Measurements from ENCODE around the gene MYOF. TPM values are rescaled to one million over a fixed set of nuclear protein-coding genes. Genes with fewer than 3 reads are reported as not detected.

The MYOF gene
- total and polyA plus RNA-seq, 2 donors (not counting 1 experiment from before 2014, with no cell fraction given), result 298 to 314 TPM

- H3K4me1 ChIP-seq (ENCODE audit: control insufficient read depth, extremely low read depth, insufficient read depth, low read length), result peaks cover 48% of the 10 kb centered on the region
- no peak overlapping the region for H3K4me3 ChIP-seq (replicated peaks in 1 of 4; ENCODE audit: control extremely low read depth in 1 of 4, insufficient read depth in 1 of 4, low read depth in 3 of 4, low read length in 4 of 4)
- no peak for TF ChIP-seq CTCF (conservative IDR thresholded peaks at IDR 0.05 in 1 of 2, IDR thresholded peaks at IDR 0.05 in 1 of 2; ENCODE audit: low read depth in 1 of 2, low read length in 2 of 2)
- no peak for TF ChIP-seq EZH2 (IDR thresholded peaks at IDR 0.05; ENCODE audit: low read length, missing control alignments)
- no peak overlapping the region for H3K9ac ChIP-seq (ENCODE audit: insufficient read depth, low read length)
- no peak overlapping the region for H2AFZ ChIP-seq (ENCODE audit: low read length)
- peaks cover 4% of the 10 kb centered on the region for H3K36me3 ChIP-seq (ENCODE audit: control insufficient read depth, insufficient read depth, low read length)
- no peaks in the 10 kb centered on the region for H3K27me3 ChIP-seq (ENCODE audit: control insufficient read depth, insufficient read depth, low read length)
- H3K9me3 ChIP-seq (ENCODE audit: control insufficient read depth, insufficient read depth, low read depth, low read length), result no peaks in the 10 kb centered on the region
- peaks cover 61% of the 10 kb centered on the region for H3K79me2 ChIP-seq (ENCODE audit: control insufficient read depth, insufficient read depth, low read length)
- H4K20me1 ChIP-seq (ENCODE audit: control insufficient read depth, extremely low read depth, insufficient read depth, low read length), result no peaks in the 10 kb centered on the region
- DNase-seq (ENCODE audit: low read depth in 2 of 2), result peak in 1 of 2 donors; percentile 51
- peak overlapping the region; percentile 99 for H3K27ac ChIP-seq (ENCODE audit: insufficient read depth, low read length)
- no peak overlapping the region for H3K4me2 ChIP-seq (ENCODE audit: extremely low read depth, insufficient read depth, low read length)
Measured at GRCh38 chr10:93434991-93435491, 47.1 kb downstream of the MYOF start.

- Histone ChIP-seq H3K4me1 (ENCODE audit: control insufficient read depth, extremely low read depth, insufficient read depth, low read length) (peaks cover 30% of the 10 kb centered on the region), H3K9ac (ENCODE audit: insufficient read depth, low read length) (no peak overlapping the region), H3K9me3 (ENCODE audit: control insufficient read depth, insufficient read depth, low read depth, low read length) (no peaks in the 10 kb centered on the region), H3K27me3 (ENCODE audit: control insufficient read depth, insufficient read depth, low read length) (no peaks in the 10 kb centered on the region), H3K4me2 (ENCODE audit: extremely low read depth, insufficient read depth, low read length) (no peak overlapping the region), H3K27ac (ENCODE audit: insufficient read depth, low read length) (peak overlapping the region; percentile 23), H3K79me2 (ENCODE audit: control insufficient read depth, insufficient read depth, low read length) (peaks cover 70% of the 10 kb centered on the region), H2AFZ (ENCODE audit: low read length) (no peak overlapping the region), H3K4me3 (replicated peaks in 1 of 4; ENCODE audit: control extremely low read depth in 1 of 4, insufficient read depth in 1 of 4, low read depth in 3 of 4, low read length in 4 of 4) (no peak overlapping the region), H3K36me3 (ENCODE audit: control insufficient read depth, insufficient read depth, low read length) (peaks cover 10% of the 10 kb centered on the region), H4K20me1 (ENCODE audit: control insufficient read depth, extremely low read depth, insufficient read depth, low read length) (no peaks in the 10 kb centered on the region)
- TF ChIP-seq CTCF (conservative IDR thresholded peaks at IDR 0.05 in 1 of 2, IDR thresholded peaks at IDR 0.05 in 1 of 2; ENCODE audit: low read depth in 1 of 2, low read length in 2 of 2) (no peak), EZH2 (IDR thresholded peaks at IDR 0.05; ENCODE audit: low read length, missing control alignments) (no peak)
- DNase-seq (ENCODE audit: low read depth in 2 of 2), result no peak
Measured at GRCh38 chr10:93431361-93431760, 50.8 kb downstream of the MYOF start.

DNA sequence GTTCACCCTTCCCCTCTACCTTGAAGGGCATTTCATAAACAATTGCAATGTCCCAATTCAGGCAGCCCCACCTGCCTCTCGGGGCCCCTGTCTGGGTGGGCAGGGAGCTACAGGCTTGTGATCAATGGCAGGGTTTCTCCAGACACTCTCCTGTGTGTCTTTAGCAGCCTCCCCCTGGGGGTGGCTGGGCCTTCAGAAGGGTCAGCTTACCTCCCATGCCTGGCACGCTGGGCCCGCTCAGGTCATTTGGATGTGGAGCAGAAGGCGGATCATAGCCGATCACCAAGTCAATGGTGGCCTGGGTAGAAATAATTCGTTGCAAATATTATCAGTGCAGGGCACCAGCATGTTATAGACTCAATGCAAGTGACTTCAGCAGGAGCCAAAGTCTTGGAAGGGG is 56.3 kb downstream of the MYOF start:
- H3K4me3 ChIP-seq (replicated peaks in 1 of 4; ENCODE audit: control extremely low read depth in 1 of 4, insufficient read depth in 1 of 4, low read depth in 3 of 4, low read length in 4 of 4), result no peak overlapping the region
- H3K4me2 ChIP-seq (ENCODE audit: extremely low read depth, insufficient read depth, low read length), result no peak overlapping the region
- H3K79me2 ChIP-seq (ENCODE audit: control insufficient read depth, insufficient read depth, low read length), result peaks cover 51% of the 10 kb centered on the region
- H3K9me3 ChIP-seq (ENCODE audit: control insufficient read depth, insufficient read depth, low read depth, low read length), result no peaks in the 10 kb centered on the region
- H3K27me3 ChIP-seq (ENCODE audit: control insufficient read depth, insufficient read depth, low read length), result no peaks in the 10 kb centered on the region
- no peak overlapping the region for H3K27ac ChIP-seq (ENCODE audit: insufficient read depth, low read length)
- no peak for DNase-seq (ENCODE audit: low read depth in 2 of 2)
- H3K9ac ChIP-seq (ENCODE audit: insufficient read depth, low read length), result no peak overlapping the region
- H3K4me1 ChIP-seq (ENCODE audit: control insufficient read depth, extremely low read depth, insufficient read depth, low read length), result peaks cover 10% of the 10 kb centered on the region
- no peak overlapping the region for H2AFZ ChIP-seq (ENCODE audit: low read length)
- TF ChIP-seq CTCF (conservative IDR thresholded peaks at IDR 0.05 in 1 of 2, IDR thresholded peaks at IDR 0.05 in 1 of 2; ENCODE audit: low read depth in 1 of 2, low read length in 2 of 2) (no peak), EZH2 (IDR thresholded peaks at IDR 0.05; ENCODE audit: low read length, missing control alignments) (no peak)
- H3K36me3 ChIP-seq (ENCODE audit: control insufficient read depth, insufficient read depth, low read length), result peaks cover 16% of the 10 kb centered on the region
- H4K20me1 ChIP-seq (ENCODE audit: control insufficient read depth, extremely low read depth, insufficient read depth, low read length), result no peaks in the 10 kb centered on the region
